ENCODE measurements around the gene TMEM168.
"Not testable (repeated sequence)": the region's sequence is repeated elsewhere in the genome, so short reads cannot be mapped to it uniquely, and the experiment has no call there.

Gene TMEM168

GRCh38 chr7:112789817-112790585, at the start of gene TMEM168:
TSS of gene TMEM168 (minus strand) at chr7:112790393. CDS start at chr7:112784825, 5,568 bp downstream.
- 0 out of 2 replicates have a peak, but pooled peaks have one; percentile 55 for TF ChIP-seq Cebpa-rat (IDR thresholded peaks at IDR 0.05)
- H3K4me1 ChIP-seq = peaks cover 17% of the 10 kb centered on the region
- H3K27me3 ChIP-seq = peaks cover 9% of the 10 kb centered on the region; the same call in 1 of the 2 replicates
- no peaks in the 10 kb centered on the region for H3K9me3 ChIP-seq
- peak within 1 kb of the TSS; percentile 95 for H3K27ac ChIP-seq
- peak within 1 kb of the TSS; percentile 86 for H3K4me3 ChIP-seq
- 0 out of 2 replicates have a peak, but pooled peaks cover 3% of the 10 kb centered on the region for H4K20me1 ChIP-seq
- peak within 1 kb of the TSS; percentile 82 for H3K4me2 ChIP-seq
- H3K36me3 ChIP-seq = no peaks in the 10 kb centered on the region
- peak within 1 kb of the TSS; percentile 93 for H3K9ac ChIP-seq

GRCh38 chr7:112835928-112836327, 45.7 kb upstream of the TMEM168 start:
- peaks cover 14% of the 10 kb centered on the region for H3K36me3 ChIP-seq
- H3K4me3 ChIP-seq, H4K20me1 ChIP-seq, H3K4me2 ChIP-seq, H3K27ac ChIP-seq, H3K4me1 ChIP-seq, H3K9me3 ChIP-seq, H3K27me3 ChIP-seq, H3K9ac ChIP-seq: not testable (repeated sequence)

- H3K27me3 ChIP-seq = no peaks in the 10 kb centered on the region
- peaks cover 37% of the 10 kb centered on the region for H3K36me3 ChIP-seq
- peaks cover 25% of the 10 kb centered on the region for H3K9me3 ChIP-seq
- no peak overlapping the region for H3K4me3 ChIP-seq
- H3K4me2 ChIP-seq = no peak overlapping the region
- no peaks in the 10 kb centered on the region for H3K4me1 ChIP-seq
- H3K27ac ChIP-seq = no peak overlapping the region
- no peak for TF ChIP-seq Cebpa-rat (IDR thresholded peaks at IDR 0.05)
- H3K9ac ChIP-seq = no peak overlapping the region
- no peaks in the 10 kb centered on the region for H4K20me1 ChIP-seq
Observed at GRCh38 chr7:112833082-112833481, 42.9 kb upstream of the TMEM168 start.

GRCh38 chr7:112830769-112831168, 40.6 kb upstream of the TMEM168 start:
- TF ChIP-seq Cebpa-rat (IDR thresholded peaks at IDR 0.05) = no peak
- Histone ChIP-seq H3K4me1 (no peaks in the 10 kb centered on the region), H3K27ac (no peak overlapping the region), H4K20me1 (no peaks in the 10 kb centered on the region), H3K27me3 (no peaks in the 10 kb centered on the region), H3K9me3 (peaks cover 32% of the 10 kb centered on the region), H3K4me2 (no peak overlapping the region), H3K36me3 (peaks cover 44% of the 10 kb centered on the region), H3K9ac (no peak overlapping the region), H3K4me3 (no peak overlapping the region)

- Histone ChIP-seq H3K4me2 (no peak overlapping the region), H3K9me3 (peaks cover 35% of the 10 kb centered on the region), H3K27ac (no peak overlapping the region), H3K4me1 (no peaks in the 10 kb centered on the region), H4K20me1 (no peaks in the 10 kb centered on the region), H3K9ac (no peak overlapping the region), H3K4me3 (no peak overlapping the region), H3K36me3 (peaks cover 44% of the 10 kb centered on the region), H3K27me3 (no peaks in the 10 kb centered on the region)
- TF ChIP-seq Cebpa-rat (IDR thresholded peaks at IDR 0.05) = no peak
Observed at GRCh38 chr7:112828696-112829095, 38.5 kb upstream of the TMEM168 start.

GRCh38 chr7:112821345-112821744, 31.2 kb upstream of the TMEM168 start:
- Histone ChIP-seq H3K9ac (no peak overlapping the region), H3K9me3 (peaks cover 3% of the 10 kb centered on the region; the same call in 1 of the 2 replicates), H3K4me1 (no peaks in the 10 kb centered on the region), H3K36me3 (peaks cover 12% of the 10 kb centered on the region), H3K27me3 (no peaks in the 10 kb centered on the region), H4K20me1 (no peaks in the 10 kb centered on the region), H3K4me3 (no peak overlapping the region), H3K4me2 (no peak overlapping the region), H3K27ac (no peak overlapping the region)
- TF ChIP-seq Cebpa-rat (IDR thresholded peaks at IDR 0.05) = no peak

- H4K20me1 ChIP-seq = no peaks in the 10 kb centered on the region
- H3K27me3 ChIP-seq = no peaks in the 10 kb centered on the region
- H3K4me1 ChIP-seq = no peaks in the 10 kb centered on the region
- no peak overlapping the region for H3K4me3 ChIP-seq
- no peak overlapping the region for H3K4me2 ChIP-seq
- no peaks in the 10 kb centered on the region; the same call in 1 of the 2 replicates for H3K9me3 ChIP-seq
- no peak for TF ChIP-seq Cebpa-rat (IDR thresholded peaks at IDR 0.05)
- H3K36me3 ChIP-seq = peaks cover 12% of the 10 kb centered on the region
- H3K9ac ChIP-seq = no peak overlapping the region
- H3K27ac ChIP-seq = no peak overlapping the region
Observed at GRCh38 chr7:112819536-112819935, 29.3 kb upstream of the TMEM168 start.

GRCh38 chr7:112806156-112806555, 16.0 kb upstream of the TMEM168 start:
- no peak overlapping the region for H3K4me2 ChIP-seq
- H3K27me3 ChIP-seq = no peaks in the 10 kb centered on the region
- H3K4me1 ChIP-seq = no peaks in the 10 kb centered on the region
- no peak overlapping the region for H3K27ac ChIP-seq
- no peak overlapping the region for H3K9ac ChIP-seq
- TF ChIP-seq Cebpa-rat (IDR thresholded peaks at IDR 0.05) = no peak
- H4K20me1 ChIP-seq = no peaks in the 10 kb centered on the region
- H3K9me3 ChIP-seq = no peaks in the 10 kb centered on the region
- no peaks in the 10 kb centered on the region for H3K36me3 ChIP-seq
- H3K4me3 ChIP-seq = no peak overlapping the region

- no peak for TF ChIP-seq Cebpa-rat (IDR thresholded peaks at IDR 0.05)
- Histone ChIP-seq H4K20me1 (no peaks in the 10 kb centered on the region), H3K36me3 (no peaks in the 10 kb centered on the region), H3K4me2 (no peak overlapping the region), H3K9ac (no peak overlapping the region), H3K27me3 (no peaks in the 10 kb centered on the region), H3K27ac (no peak overlapping the region), H3K4me3 (no peak overlapping the region), H3K4me1 (no peaks in the 10 kb centered on the region), H3K9me3 (no peaks in the 10 kb centered on the region)
Observed at GRCh38 chr7:112802406-112802805, 12.2 kb upstream of the TMEM168 start.

- H3K27me3 ChIP-seq = no peaks in the 10 kb centered on the region
- no peak overlapping the region for H3K9ac ChIP-seq
- H4K20me1 ChIP-seq = no peaks in the 10 kb centered on the region
- H3K4me3 ChIP-seq = no peak overlapping the region
- no peaks in the 10 kb centered on the region for H3K4me1 ChIP-seq
- H3K9me3 ChIP-seq = no peaks in the 10 kb centered on the region
- H3K4me2 ChIP-seq = no peak overlapping the region
- TF ChIP-seq Cebpa-rat (IDR thresholded peaks at IDR 0.05) = no peak
- no peak overlapping the region for H3K27ac ChIP-seq
- H3K36me3 ChIP-seq = no peaks in the 10 kb centered on the region
Observed at GRCh38 chr7:112800486-112800885, 10.3 kb upstream of the TMEM168 start.

Data from BLaER1 (cell line).